ENCODE data around the gene ZNF652. TPM values are rescaled to one million over a fixed set of nuclear protein-coding genes. Genes with fewer than 3 reads are reported as not detected.

ZNF652 gene
- total and polyA plus RNA-seq, 11 donors = 7.2 to 24.5 (median 20.3) TPM

DNA sequence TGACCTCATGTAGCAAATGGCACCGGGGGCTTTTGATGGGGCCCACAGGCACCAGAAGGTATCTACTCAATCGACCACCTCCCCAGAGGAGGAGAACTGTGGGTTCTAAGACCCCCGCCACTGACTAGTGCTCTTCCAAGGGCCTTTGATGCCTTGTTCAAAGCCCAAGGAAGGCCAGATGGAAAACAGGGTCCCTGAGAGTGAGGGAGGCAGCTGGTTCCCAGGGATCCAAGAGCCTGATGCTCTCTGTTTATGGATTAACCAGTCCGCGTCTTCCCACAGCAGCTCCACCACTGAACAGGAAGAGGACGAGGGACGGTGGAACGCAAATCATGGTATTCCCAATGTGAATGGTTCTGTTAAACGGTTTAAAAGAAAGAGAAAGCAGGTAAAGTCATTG is 45.0 kb upstream of the ZNF652 start:
- DNase-seq (no peak), ATAC-seq (no peak)
- H3K27ac ChIP-seq = no peak overlapping the region
- H3K4me3 ChIP-seq = no peak overlapping the region
- peaks cover 0 to 96% (median 91%) of the 10 kb centered on the region in 9 donors for H3K36me3 ChIP-seq
- TF ChIP-seq POLR2A (IDR thresholded peaks at IDR 0.05) = no peak
- TF ChIP-seq, protein P1, sequence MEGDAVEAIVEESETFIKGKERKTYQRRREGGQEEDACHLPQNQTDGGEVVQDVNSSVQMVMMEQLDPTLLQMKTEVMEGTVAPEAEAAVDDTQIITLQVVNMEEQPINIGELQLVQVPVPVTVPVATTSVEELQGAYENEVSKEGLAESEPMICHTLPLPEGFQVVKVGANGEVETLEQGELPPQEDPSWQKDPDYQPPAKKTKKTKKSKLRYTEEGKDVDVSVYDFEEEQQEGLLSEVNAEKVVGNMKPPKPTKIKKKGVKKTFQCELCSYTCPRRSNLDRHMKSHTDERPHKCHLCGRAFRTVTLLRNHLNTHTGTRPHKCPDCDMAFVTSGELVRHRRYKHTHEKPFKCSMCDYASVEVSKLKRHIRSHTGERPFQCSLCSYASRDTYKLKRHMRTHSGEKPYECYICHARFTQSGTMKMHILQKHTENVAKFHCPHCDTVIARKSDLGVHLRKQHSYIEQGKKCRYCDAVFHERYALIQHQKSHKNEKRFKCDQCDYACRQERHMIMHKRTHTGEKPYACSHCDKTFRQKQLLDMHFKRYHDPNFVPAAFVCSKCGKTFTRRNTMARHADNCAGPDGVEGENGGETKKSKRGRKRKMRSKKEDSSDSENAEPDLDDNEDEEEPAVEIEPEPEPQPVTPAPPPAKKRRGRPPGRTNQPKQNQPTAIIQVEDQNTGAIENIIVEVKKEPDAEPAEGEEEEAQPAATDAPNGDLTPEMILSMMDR (IDR thresholded peaks at IDR 0.05) = no peak
- intact Hi-C loops (cut with DNase I) = loop anchor here in 8 of 10 donors (2.0 to 10.0 kb wide), 3 partner anchors 148 to 150 kb away; no protein-coding TSS in a partner anchor
- no peaks in the 10 kb centered on the region for H3K27me3 ChIP-seq
- WGBS, 4 donors = 94 to 96% (median 96%) methylated on average over 9 of the region's 9 CpGs
- no peaks in the 10 kb centered on the region for H3K9me3 ChIP-seq
- peaks cover 0 to 9% (median 0%) of the 10 kb centered on the region in 12 donors for H3K4me1 ChIP-seq

DNA sequence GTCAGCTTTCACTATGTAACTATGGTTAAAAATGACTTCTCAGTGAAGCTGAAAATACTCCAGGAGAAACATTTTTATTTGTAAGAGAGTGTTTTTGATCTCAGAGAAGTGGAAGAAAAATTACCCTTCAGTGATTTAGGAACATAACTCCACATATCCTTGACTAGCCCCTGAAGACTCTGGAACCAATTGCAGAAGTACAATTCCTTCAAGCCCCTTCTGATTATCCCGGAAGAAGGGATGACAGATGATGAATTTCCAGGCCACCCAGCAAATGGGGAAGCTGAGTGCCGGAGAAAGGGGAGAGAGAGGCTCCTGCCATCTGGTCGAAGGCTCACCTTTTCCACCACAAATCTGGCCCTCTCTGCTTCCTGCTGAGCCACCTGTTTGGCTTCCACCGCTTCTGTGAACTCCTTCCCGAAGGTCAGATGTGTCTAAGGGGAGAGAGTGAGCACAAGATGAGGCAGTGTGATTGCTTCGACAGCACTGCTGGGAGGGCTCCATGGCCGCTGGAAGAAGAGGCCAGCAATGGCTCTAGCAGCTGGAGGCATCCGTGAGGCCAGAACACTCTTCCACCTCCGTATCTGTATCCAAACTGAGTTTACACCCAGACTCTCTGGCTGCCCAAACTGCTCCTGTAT is 44.5 kb upstream of the ZNF652 start:
- H3K4me3 ChIP-seq = no peak overlapping the region
- 87 to 95% (median 91%) methylated on average over 9 of the region's 9 CpGs for whole genome bisulfite sequencing, 4 donors
- H3K27ac ChIP-seq = no peak overlapping the region
- TF ChIP-seq, protein P1 (IDR thresholded peaks at IDR 0.05) = no peak
- no peak for TF ChIP-seq POLR2A (IDR thresholded peaks at IDR 0.05)
- DNase-seq (no peak), ATAC-seq (no peak)
- H3K4me1 ChIP-seq = peaks cover 0 to 9% (median 0%) of the 10 kb centered on the region in 12 donors
- peaks cover 0 to 90% (median 85%) of the 10 kb centered on the region in 9 donors for H3K36me3 ChIP-seq
- no peaks in the 10 kb centered on the region for H3K27me3 ChIP-seq
- intact Hi-C loops (cut with DNase I) = loop anchor here in 8 of 10 donors (2.0 to 10.0 kb wide), 3 partner anchors 148 to 151 kb away; no protein-coding TSS in a partner anchor
- H3K9me3 ChIP-seq = no peaks in the 10 kb centered on the region

DNA sequence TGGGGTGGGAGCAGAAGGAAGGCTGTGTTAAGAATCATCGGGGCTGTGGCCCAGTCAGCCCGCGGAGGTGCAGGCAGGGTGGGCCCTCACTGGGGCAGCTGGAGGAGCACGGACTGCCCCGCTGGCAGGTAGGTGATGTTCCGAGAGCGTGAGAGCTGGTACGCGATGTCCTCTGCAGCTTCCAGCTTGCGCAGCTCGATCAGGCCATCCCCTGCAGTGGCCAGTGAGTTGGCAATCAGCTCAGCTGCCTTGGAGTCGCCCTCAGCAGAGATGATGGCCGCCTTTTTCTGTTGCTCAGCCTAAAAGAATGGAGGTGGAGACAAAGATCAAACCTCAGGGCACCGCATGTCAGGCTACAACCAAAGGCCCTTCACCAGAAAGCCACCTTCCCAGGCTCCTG is 42.9 kb upstream of the ZNF652 start:
- DNase-seq = no peak
- intact Hi-C loops (cut with DNase I) = loop anchor here in 7 of 10 donors (5.0 to 10.0 kb wide), 2 partner anchors 150 to 152 kb away; no protein-coding TSS in a partner anchor
- Histone ChIP-seq H3K36me3 (peaks cover 0 to 74% (median 69%) of the 10 kb centered on the region in 9 donors), H3K4me1 (peaks cover 0 to 9% (median 0%) of the 10 kb centered on the region in 12 donors), H3K4me3 (no peak overlapping the region), H3K27me3 (no peaks in the 10 kb centered on the region), H3K27ac (no peak overlapping the region), H3K9me3 (no peaks in the 10 kb centered on the region)
- no peak for ATAC-seq
- WGBS, 4 donors = 90 to 97% (median 94%) methylated on average over 12 to 14 of the region's 14 CpGs
- no peak for TF ChIP-seq POLR2A (IDR thresholded peaks at IDR 0.05)
- TF ChIP-seq, protein P1 (IDR thresholded peaks at IDR 0.05) = no peak

DNA sequence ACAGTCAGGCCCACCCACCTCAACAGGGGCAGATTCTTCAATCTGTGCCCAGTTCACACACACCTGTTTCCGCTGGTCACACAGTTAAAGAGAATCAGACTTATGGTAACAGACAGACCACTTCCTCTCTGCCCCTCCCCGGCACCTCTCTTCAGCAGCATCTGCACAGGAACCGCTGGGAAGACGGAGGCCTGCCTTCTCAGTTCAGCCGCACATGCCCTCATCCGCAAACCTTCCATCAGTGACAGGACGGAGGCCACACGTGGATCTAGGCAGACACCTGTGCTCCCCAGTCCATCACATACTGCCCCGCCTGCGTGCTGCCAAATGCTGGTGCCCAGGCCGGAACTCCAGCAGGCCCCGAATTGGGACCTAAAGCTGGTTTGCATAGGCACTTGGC is 42.3 kb upstream of the ZNF652 start:
- Histone ChIP-seq H3K27ac (no peak overlapping the region), H3K9me3 (no peaks in the 10 kb centered on the region), H3K36me3 (peaks cover 0 to 68% (median 63%) of the 10 kb centered on the region in 9 donors), H3K4me3 (no peak overlapping the region), H3K4me1 (peaks cover 0 to 9% (median 0%) of the 10 kb centered on the region in 12 donors), H3K27me3 (no peaks in the 10 kb centered on the region)
- 84 to 94% (median 87%) methylated on average over 11 to 12 of the region's 12 CpGs for WGBS, 4 donors
- intact Hi-C loops (cut with DNase I) = loop anchor here in 6 of 10 donors (10.0 kb wide), 1 partner anchor 150 kb away; no protein-coding TSS in a partner anchor
- ATAC-seq = no peak
- TF ChIP-seq POLR2A (IDR thresholded peaks at IDR 0.05) = no peak
- TF ChIP-seq, protein P1 (IDR thresholded peaks at IDR 0.05) = no peak
- no peak for DNase-seq
